Measurements from ENCODE around the gene LAG3.

The LAG3 gene

GRCh38 chr12:6753772-6754356, 18.5 kb upstream of the LAG3 start:
- DNase-seq (ENCODE audit: low spot score) = no peak

DNA sequence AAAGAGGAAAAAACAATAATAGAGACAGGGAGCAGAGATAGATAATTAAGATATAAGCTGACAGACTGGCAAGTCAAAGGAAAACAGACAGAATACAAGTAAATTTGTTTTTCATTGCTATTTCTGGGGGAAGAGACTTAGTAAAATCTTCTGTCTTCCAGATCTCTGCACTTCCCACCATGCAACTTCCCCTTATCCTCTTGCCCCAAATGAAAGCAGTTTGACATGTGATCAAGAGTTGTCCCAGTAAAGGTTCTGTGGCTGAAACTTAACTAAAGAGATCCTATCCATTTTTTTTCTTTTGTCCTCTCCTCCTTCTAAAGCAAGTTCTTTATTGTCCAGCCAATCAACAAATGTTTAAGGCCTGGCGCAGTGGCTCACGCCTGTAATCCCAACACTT, 17.9 kb upstream of the LAG3 start:
- no peak for DNase-seq (ENCODE audit: low spot score)

GRCh38 chr12:6757028-6757690, 15.2 kb upstream of the LAG3 start:
- DNase-seq (ENCODE audit: low spot score) = no peak

- no peak for DNase-seq (ENCODE audit: low spot score)
These were observed 13.7 kb upstream of the LAG3 start for GRCh38 chr12:6758506-6759095.

GRCh38 chr12:6759741-6760140, 12.6 kb upstream of the LAG3 start:
- DNase-seq (ENCODE audit: low spot score) = no peak

GRCh38 chr12:6763380-6763779, 8.9 kb upstream of the LAG3 start:
- no peak for DNase-seq (ENCODE audit: low spot score)

DNA sequence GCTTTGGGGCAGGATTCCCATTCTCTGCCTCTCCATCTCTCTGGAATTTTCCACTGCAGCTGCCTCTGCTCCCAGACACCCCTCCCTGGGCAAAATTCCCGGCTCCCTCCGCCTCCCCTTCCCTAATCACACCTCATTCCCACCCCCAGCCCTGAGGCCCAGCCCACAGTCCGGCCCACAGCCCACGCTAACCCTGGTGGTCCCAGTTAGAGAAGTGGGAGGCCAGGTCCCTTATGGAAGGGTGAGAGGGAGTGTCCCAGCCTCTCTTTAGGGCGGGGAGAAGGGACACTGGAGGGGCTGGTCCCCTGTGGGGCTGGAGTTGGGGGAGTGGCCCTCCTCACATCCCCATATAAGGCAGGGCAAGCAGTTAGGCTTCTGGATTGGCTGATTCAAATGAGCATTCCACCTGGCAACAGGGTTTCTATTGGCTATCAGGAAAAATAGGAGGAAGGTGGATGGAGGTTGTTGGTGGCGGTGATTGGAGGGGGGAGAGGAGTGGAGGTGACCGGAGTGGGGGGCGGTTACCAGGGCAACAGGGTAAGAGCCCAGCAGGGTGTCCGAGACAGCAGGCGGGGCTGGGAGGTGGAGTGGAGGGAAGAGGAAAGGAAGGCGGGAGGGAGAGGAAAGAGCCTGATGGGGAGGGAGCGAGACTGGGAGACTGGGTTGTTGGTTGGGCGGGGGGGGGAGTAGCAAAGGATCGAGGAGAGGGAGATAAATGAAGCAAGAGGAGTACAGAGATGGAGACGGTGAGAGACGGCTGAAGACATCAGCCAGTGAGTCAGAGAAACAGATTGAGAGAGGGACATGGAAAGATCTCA, 8.1 kb upstream of the LAG3 start:
- DNase-seq (ENCODE audit: low spot score) = peak; percentile 97

DNA sequence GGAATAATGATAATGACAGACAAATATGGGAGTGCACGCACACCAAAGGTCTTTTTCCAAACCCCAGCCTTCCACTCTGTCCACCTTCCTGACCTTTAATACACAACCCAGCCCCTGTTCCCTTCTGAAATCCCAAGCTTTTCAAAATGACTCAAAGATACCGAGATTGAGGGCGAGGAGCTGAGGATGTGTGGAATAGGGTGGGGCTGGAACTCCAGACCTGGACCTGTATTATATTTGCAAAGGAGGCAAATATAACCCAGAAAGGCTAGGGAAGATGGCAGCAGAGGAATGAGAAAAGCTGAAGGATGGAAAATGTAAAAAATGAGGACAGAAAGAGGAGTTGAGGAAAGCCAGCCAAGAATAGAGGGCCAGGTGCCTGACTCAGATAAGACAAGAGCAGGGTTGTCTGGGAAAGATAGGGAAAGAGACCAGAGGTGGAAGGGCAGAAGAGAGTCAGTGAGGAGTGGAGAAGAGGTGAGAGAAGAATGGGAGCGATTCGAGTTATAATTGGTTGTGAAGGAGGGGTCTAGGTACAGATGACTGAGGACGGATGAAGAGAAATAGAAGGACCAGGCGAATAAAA, 7.2 kb upstream of the LAG3 start:
- DNase-seq (ENCODE audit: low spot score) = no peak

GRCh38 chr12:6765634-6766581, 6.4 kb upstream of the LAG3 start, which contains the start of gene PTMS:
Gene PTMS (plus strand): TSS chr12:6766363. CDS start chr12:6766706, 343 bp downstream.
- peak; percentile 93 for DNase-seq (ENCODE audit: low spot score)

GRCh38 chr12:6766651-6767349, 5.5 kb upstream of the LAG3 start:
- DNase-seq (ENCODE audit: low spot score) = peak; percentile 90

- no peak for DNase-seq (ENCODE audit: low spot score)
These were observed 4.7 kb upstream of the LAG3 start for GRCh38 chr12:6767353-6768319.

GRCh38 chr12:6768437-6768914, 3.8 kb upstream of the LAG3 start:
- no peak for DNase-seq (ENCODE audit: low spot score)

DNA sequence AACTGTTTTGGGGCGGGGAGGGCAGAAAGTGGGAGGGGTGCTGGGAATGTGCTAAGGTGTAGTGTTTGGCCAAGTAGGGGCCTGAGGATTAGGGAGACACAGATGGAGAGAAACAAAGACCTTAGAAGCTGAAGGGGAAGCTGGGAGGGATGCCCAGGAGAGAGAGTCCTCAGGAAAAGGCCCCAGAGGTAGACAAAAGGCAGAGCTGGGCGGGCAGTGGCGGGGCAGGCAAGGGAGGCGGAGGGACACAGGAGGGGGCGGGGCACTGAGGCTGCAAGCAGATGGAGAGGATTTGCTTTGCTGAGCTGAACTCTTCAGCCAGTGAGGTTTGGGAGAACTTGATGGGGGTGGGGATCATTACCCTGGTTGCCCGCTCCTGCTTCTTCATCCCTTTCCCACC, 3.3 kb upstream of the LAG3 start:
- DNase-seq (ENCODE audit: low spot score) = peak; percentile 53

DNA sequence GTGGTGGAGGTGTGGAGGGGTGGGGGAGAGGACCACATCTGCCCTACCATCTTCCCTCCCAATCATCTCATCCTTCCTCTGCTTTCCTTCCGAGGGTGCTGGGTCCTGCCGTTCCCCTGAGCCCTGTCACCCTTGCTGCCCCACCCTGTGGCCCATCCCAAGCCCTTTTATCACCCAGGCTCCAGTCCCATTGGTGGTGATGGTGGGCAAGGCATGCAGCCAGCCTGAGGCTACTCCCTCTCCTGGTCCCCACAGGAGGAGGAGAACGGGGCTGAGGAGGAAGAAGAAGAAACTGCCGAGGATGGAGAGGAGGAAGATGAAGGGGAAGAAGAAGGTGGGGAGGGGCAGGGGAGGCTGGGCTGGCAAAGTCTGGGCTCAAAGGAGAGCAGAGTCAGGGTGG, 2.7 kb upstream of the LAG3 start:
- DNase-seq (ENCODE audit: low spot score) = no peak

GRCh38 chr12:6770094-6770493, 2.2 kb upstream of the LAG3 start:
- DNase-seq (ENCODE audit: low spot score) = no peak

DNA sequence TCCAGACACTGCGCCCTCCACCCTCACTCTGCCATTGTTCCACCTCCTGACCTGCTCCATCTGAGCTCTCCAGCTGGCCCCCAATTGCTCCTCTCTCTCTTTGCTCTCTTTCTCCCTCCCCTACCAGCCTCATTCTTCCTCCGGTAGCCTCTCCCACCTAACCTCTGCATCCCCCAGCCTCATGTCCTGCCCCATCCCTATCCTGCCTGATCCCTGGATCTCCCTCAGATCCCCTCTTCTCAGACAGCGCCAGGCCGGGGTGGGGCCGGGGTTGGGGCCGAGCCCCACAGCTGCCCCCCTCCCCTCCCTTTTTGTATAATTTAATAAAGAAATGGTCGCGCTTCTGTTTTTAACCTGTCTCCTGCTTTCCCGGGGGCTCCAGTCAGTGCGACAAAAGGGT, 1.7 kb upstream of the LAG3 start:
- no peak for DNase-seq (ENCODE audit: low spot score)

- no peak for DNase-seq (ENCODE audit: low spot score)
These were observed 1.2 kb upstream of the LAG3 start for GRCh38 chr12:6771091-6771495.

- no peak for DNase-seq (ENCODE audit: low spot score)
These were observed 600 bp upstream of the LAG3 start for GRCh38 chr12:6771509-6772330.

Data from GM03348 (cell line).